ENCODE results near the gene ACTG1. TPM values are rescaled to one million over a fixed set of nuclear protein-coding genes. Genes with fewer than 3 reads are reported as not detected.

Gene ACTG1
- total and polyA plus RNA-seq, 9 of the 15 experiments (the other 6 are each of a cell fraction or from before 2014, with no cell fraction given): 224 to 1,775 (median 568) TPM

- Histone ChIP-seq H3K4me3 (no peak overlapping the region), H3K9me1 (ENCODE audit: control insufficient read depth, insufficient read depth, low read length) (no peaks in the 10 kb centered on the region), H3K27ac (ENCODE audit: extremely low read depth, low read depth, low read length) (no peak overlapping the region), H2AFZ (ENCODE audit: low read depth, low read length) (no peak overlapping the region), H3K9ac (ENCODE audit: insufficient read depth in 1 of 2, low read depth in 2 of 2, low read length in 2 of 2) (peak overlapping the region in 1 of 2 experiments; percentile 50; a peak in 1 of 4 replicates), H3K4me2 (ENCODE audit: insufficient read depth, low read length) (no peak overlapping the region), H3K27me3 (ENCODE audit: control insufficient read depth in 2 of 2, insufficient read depth in 2 of 2, low read length in 2 of 2) (no peaks in the 10 kb centered on the region), H3K79me2 (ENCODE audit: control insufficient read depth, insufficient read depth, low read length) (peaks cover 15% of the 10 kb centered on the region), H3K36me3 (ENCODE audit: control insufficient read depth, insufficient read depth, low read length) (peaks cover 83% of the 10 kb centered on the region), H3K4me1 (replicated peaks in 1 of 2; ENCODE audit: control insufficient read depth in 2 of 2, insufficient read depth in 2 of 2, low read length in 2 of 2) (peaks cover 0 to 33% of the 10 kb centered on the region in 2 experiments; a peak in 3 of 5 replicates), H4K20me1 (replicated peaks; ENCODE audit: control insufficient read depth, insufficient read depth, low read length) (no peaks in the 10 kb centered on the region), H3K9me3 (replicated peaks; ENCODE audit: control insufficient read depth, insufficient read depth, low read depth, low read length) (no peaks in the 10 kb centered on the region)
- FAIRE-seq (no peak), DNase-seq (ENCODE audit: extremely low read depth in 1 of 4, low spot score in 3 of 4) (no peak), ATAC-seq (no peak)
- TF ChIP-seq TOE1 (IDR thresholded peaks at IDR 0.05; ENCODE audit: borderline replicate concordance) (no peak), TOE1 (CRISPR knock-in tag; IDR thresholded peaks at IDR 0.05; ENCODE audit: borderline replicate concordance, low read depth) (no peak), RAD21 (CRISPR knock-in tag; conservative IDR thresholded peaks at IDR 0.05 in 1 of 2, IDR thresholded peaks at IDR 0.05 in 1 of 2) (no peak), SUPT5H (IDR thresholded peaks at IDR 0.05) (no peak), RBFOX2 (IDR thresholded peaks at IDR 0.05; ENCODE audit: low read depth, low read length) (peak; percentile 36; the same call in 1 of the 2 replicates), CSDE1 (IDR thresholded peaks at IDR 0.05) (no peak), POLR2G (IDR thresholded peaks at IDR 0.05; ENCODE audit: low read depth, low read length) (peak; percentile 32; the same call in 1 of the 2 replicates), ZSCAN29 (IDR thresholded peaks at IDR 0.05) (no peak), THAP7 (CRISPR knock-in tag; IDR thresholded peaks at IDR 0.05) (no peak), ZNF518B (CRISPR knock-in tag; IDR thresholded peaks at IDR 0.05) (no peak)
- in situ Hi-C loops (cut with MboI): no loop called here
- ChIA-PET CTCF (ENCODE audit: low intra/inter-chr PET ratio) (no interaction called here), POLR2A (interaction anchor here (1.9 kb wide), 1 partner anchor 12 kb away, joined by 6 read pairs; no protein-coding TSS in a partner anchor)
- WGBS (ENCODE audit: insufficient coverage, low coverage, missing lambda C conversion rate): 86% methylated on average over 24 of the region's 24 CpGs
- intact Hi-C loops (cut with micrococcal nuclease): no loop called here
- no TSS peak for BruUV-seq (replicated peaks)
These were observed 32.8 kb upstream of the ACTG1 start for GRCh38 chr17:81545160-81545949.

Measured in K562 (cell line).